GM06990 (cell line): ENCODE measurements around the gene PRLR.
A peak's percentile ranks its signal among the peaks of the same experiment; 100 is the strongest.
"Not testable (repeated sequence)": the region's sequence is repeated elsewhere in the genome, so short reads cannot be mapped to it uniquely, and the experiment has no call there.

Experiments
- DNase-seq: peaks from one replicate; pipeline ENCODE4 v3.0.0-alpha.2; 2011; ENCODE audit not compliant: insufficient read length; ENCODE audit errors: extremely low read depth
- H3K27me3 ChIP-seq: replicated peaks from 2 replicates; pipeline ENCODE4 v1.6.0; 2011; ENCODE audit warnings: low read length; ENCODE audit not compliant: control insufficient read depth, insufficient read depth
- H3K36me3 ChIP-seq: 2 replicates; pipeline ENCODE4 v1.5.1; 2011; ENCODE audit warnings: low read length; ENCODE audit not compliant: control insufficient read depth, insufficient read depth
- H3K4me3 ChIP-seq: replicated peaks from 2 replicates; pipeline ENCODE4 v1.5.1; 2011; ENCODE audit warnings: low read depth, mild to moderate bottlenecking, control low read depth, low read length
- CTCF ChIP-seq: IDR thresholded peaks from 2 replicates; pipeline ENCODE4 v1.5.1; 2011; ENCODE audit warnings: low read length, control low read depth, mild to moderate bottlenecking, inconsistent platforms; ENCODE audit not compliant: insufficient read depth, poor library complexity, severe bottlenecking

Gene PRLR

DNA sequence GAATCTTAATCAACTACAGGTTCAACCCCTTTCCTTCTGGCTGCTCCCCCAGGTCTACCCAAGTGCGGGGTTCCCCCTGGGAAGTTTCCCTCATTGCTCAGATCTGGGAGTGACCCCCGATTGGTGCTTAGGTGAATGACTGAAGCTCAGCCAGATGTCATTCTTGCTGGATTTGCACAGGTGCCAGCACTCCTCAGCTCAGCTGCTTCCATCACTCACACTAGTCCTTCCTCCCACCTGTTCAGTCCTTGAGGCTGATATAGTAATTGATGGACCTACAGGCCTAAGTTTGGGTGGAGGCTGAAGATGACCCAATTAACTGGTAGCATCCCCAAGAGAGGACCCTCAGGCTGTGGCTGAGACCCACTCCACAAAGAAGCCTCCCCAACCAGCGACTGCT lies 32.9 kb downstream of the PRLR start:
- H3K4me3 ChIP-seq, result no peak overlapping the region
- no peaks in the 10 kb centered on the region for H3K36me3 ChIP-seq
- DNase-seq, result no peak
- no peaks in the 10 kb centered on the region; the same call in 1 of the 2 replicates for H3K27me3 ChIP-seq
- no peak for TF ChIP-seq CTCF

GRCh38 chr5:35195472-35195852 lies 34.8 kb downstream of the PRLR start:
- Histone ChIP-seq H3K36me3 (no peaks in the 10 kb centered on the region), H3K27me3 (no peaks in the 10 kb centered on the region; the same call in 1 of the 2 replicates), H3K4me3 (no peak overlapping the region)
- TF ChIP-seq CTCF, result no peak
- no peak for DNase-seq

- H3K36me3 ChIP-seq, result no peaks in the 10 kb centered on the region
- peak; percentile 50 for DNase-seq
- no peak overlapping the region for H3K4me3 ChIP-seq
- H3K27me3 ChIP-seq, result no peaks in the 10 kb centered on the region; the same call in 1 of the 2 replicates
- TF ChIP-seq CTCF, result no peak
Measured at GRCh38 chr5:35194635-35195471, 35.4 kb downstream of the PRLR start.

DNA sequence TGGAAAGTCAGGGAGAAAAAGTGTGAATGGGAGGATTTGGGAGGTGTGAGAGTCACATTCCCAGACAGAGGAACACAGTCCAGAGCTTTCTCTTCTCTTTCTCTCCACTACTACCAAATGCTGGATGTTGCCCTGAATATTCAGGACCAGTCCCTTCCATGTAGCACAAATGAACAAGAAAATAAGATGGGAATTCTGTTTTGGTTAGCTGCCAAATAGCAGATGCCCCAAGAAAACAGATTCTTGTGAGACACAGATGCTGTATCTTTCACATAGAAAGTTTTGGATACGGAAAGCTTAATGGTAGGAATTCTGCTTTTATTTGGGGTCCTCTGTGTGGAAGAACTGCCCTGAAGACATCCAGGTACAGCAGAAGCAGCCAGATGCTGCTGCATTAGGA lies 37.8 kb downstream of the PRLR start:
- no peaks in the 10 kb centered on the region; the same call in 1 of the 2 replicates for H3K27me3 ChIP-seq
- no peak for DNase-seq
- no peak for TF ChIP-seq CTCF
- no peaks in the 10 kb centered on the region for H3K36me3 ChIP-seq
- no peak overlapping the region for H3K4me3 ChIP-seq

GRCh38 chr5:35189801-35190200 lies 40.5 kb downstream of the PRLR start:
- H3K36me3 ChIP-seq, H3K27me3 ChIP-seq, H3K4me3 ChIP-seq, DNase-seq: not testable (repeated sequence)

DNA sequence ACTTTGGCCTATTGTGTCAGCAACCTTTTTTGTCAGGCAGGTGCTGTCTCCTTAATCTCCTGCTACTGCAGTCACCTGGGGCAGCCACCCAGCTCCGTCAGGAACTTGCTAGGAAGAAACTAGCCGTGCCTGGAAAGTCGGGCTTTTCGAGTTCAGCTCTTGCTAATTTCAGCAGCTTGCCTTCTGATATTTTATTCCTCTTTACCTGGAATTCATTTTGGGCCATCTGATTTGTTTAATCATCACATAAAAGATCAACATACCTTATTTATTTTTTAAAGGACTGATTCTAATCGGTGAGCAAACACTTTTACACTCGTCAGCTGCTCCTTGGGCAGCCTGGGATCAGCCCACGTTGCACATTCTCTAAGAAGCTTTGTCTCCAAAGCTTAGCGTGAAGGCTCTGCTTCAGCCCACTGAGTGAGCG lies 42.2 kb downstream of the PRLR start:
- H3K4me3 ChIP-seq, result no peak overlapping the region
- no peaks in the 10 kb centered on the region for H3K36me3 ChIP-seq
- DNase-seq, result no peak
- H3K27me3 ChIP-seq, result no peaks in the 10 kb centered on the region
- no peak for TF ChIP-seq CTCF

- not testable (repeated sequence) for H3K27me3 ChIP-seq, H3K36me3 ChIP-seq, H3K4me3 ChIP-seq, DNase-seq
Measured at GRCh38 chr5:35187621-35188020, 42.7 kb downstream of the PRLR start.
